NCI-H2107 treated with DMSO at 0.1 percent for 48 hours (cell line): ENCODE measurements around the gene PPP6R3.
"Not testable (repeated sequence)": the region's sequence is repeated elsewhere in the genome, so short reads cannot be mapped to it uniquely, and the experiment has no call there.

ENCODE experiments used
- DNase-seq: peaks from one replicate; lab custom pipeline; 2025; ENCODE audit not compliant: unreplicated experiment; lab: John Stamatoyannopoulos, UW

PPP6R3 gene

GRCh38 chr11:68454767-68455166 lies 5.8 kb upstream of the PPP6R3 start:
- DNase-seq = peak; percentile 10

- DNase-seq = no peak
Observed at GRCh38 chr11:68455485-68455884, 5.1 kb upstream of the PPP6R3 start.

- DNase-seq = no peak
Observed at GRCh38 chr11:68457216-68457897, 3.2 kb upstream of the PPP6R3 start.

GRCh38 chr11:68457898-68458249 lies 2.7 kb upstream of the PPP6R3 start:
- no peak for DNase-seq

- not testable (repeated sequence) for DNase-seq
Observed at GRCh38 chr11:68458340-68458739, 2.2 kb upstream of the PPP6R3 start.

- peak; percentile 87 for DNase-seq
Observed at GRCh38 chr11:68459886-68460740, 439 bp upstream of the PPP6R3 start.

- no peak for DNase-seq
Observed at GRCh38 chr11:68461575-68461917, 994 bp downstream of the PPP6R3 start.

- DNase-seq = no peak
Observed at GRCh38 chr11:68463714-68464113, 3.2 kb downstream of the PPP6R3 start.

GRCh38 chr11:68467201-68467834 lies 6.8 kb downstream of the PPP6R3 start:
- no peak for DNase-seq

- DNase-seq = no peak
Observed at GRCh38 chr11:68468217-68468828, 7.8 kb downstream of the PPP6R3 start.

GRCh38 chr11:68469122-68469521 lies 8.6 kb downstream of the PPP6R3 start:
- no peak for DNase-seq

GRCh38 chr11:68469642-68470041 lies 9.1 kb downstream of the PPP6R3 start:
- DNase-seq = no peak

- no peak for DNase-seq
Observed at GRCh38 chr11:68470304-68470811, 9.8 kb downstream of the PPP6R3 start.

- no peak for DNase-seq
Observed at GRCh38 chr11:68471360-68472340, 11.1 kb downstream of the PPP6R3 start.

- DNase-seq = no peak
Observed at GRCh38 chr11:68472778-68473177, 12.2 kb downstream of the PPP6R3 start.

- DNase-seq = no peak
Observed at GRCh38 chr11:68473693-68474092, 13.1 kb downstream of the PPP6R3 start.

- DNase-seq = not testable (repeated sequence)
Observed at GRCh38 chr11:68475626-68476025, 15.1 kb downstream of the PPP6R3 start.

GRCh38 chr11:68479390-68479789 lies 18.8 kb downstream of the PPP6R3 start:
- no peak for DNase-seq

GRCh38 chr11:68480193-68480592 lies 19.6 kb downstream of the PPP6R3 start:
- no peak for DNase-seq

GRCh38 chr11:68480852-68481510 lies 20.4 kb downstream of the PPP6R3 start:
- no peak for DNase-seq
